Measurements from ENCODE around the gene KSR1. TPM values are rescaled to one million over a fixed set of nuclear protein-coding genes. Genes with fewer than 3 reads are reported as not detected.

KSR1 gene
- total and polyA plus RNA-seq, 2 of the 4 experiments (the other 2 are of a cell fraction): 12.5 to 21.9 TPM

- Histone ChIP-seq H3K4me1 (ENCODE audit: control insufficient read depth, insufficient read depth, low read length) (peaks cover 70% of the 10 kb centered on the region), H4K5ac (ENCODE audit: low read depth, low read length) (peak overlapping the region; percentile 80), H2AFZ (replicated peaks; ENCODE audit: low read length, poor library complexity) (no peak overlapping the region), H4K20me1 (ENCODE audit: insufficient read depth, low read length) (no peaks in the 10 kb centered on the region; the same call in none of the 2 replicates), H2AK9ac (replicated peaks; ENCODE audit: low read depth, low read length, poor library complexity) (no peak overlapping the region), H2BK120ac (ENCODE audit: low read depth, low read length) (peak overlapping the region; percentile 96), H3K27ac (ENCODE audit: insufficient read depth, low read length) (peak overlapping the region; percentile 100), H3K9me3 (ENCODE audit: control insufficient read depth, insufficient read depth, low read length) (no peaks in the 10 kb centered on the region), H3K4me2 (ENCODE audit: low read depth, low read length) (no peak overlapping the region), H2AK5ac (ENCODE audit: low read depth, low read length) (peak overlapping the region; percentile 91; the same call in 1 of the 2 replicates), H3K56ac (ENCODE audit: extremely low read depth, insufficient read depth, low read length) (peak overlapping the region; percentile 73), H3K36me3 (ENCODE audit: control insufficient read depth, insufficient read depth, low read length) (peaks cover 11% of the 10 kb centered on the region; the same call in 1 of the 2 replicates), H4K8ac (ENCODE audit: low read depth in 2 of 2, low read length in 2 of 2) (peak overlapping the region; percentile 67 to 74), H3K14ac (replicated peaks; ENCODE audit: low read depth, low read length) (peak overlapping the region; percentile 89), H3K9ac (ENCODE audit: low read depth, low read length) (peak overlapping the region; percentile 19; the same call in 1 of the 2 replicates), H3K27me3 (ENCODE audit: control insufficient read depth, insufficient read depth, low read length) (no peaks in the 10 kb centered on the region), H3K4ac (ENCODE audit: low read depth, low read length) (peak overlapping the region; percentile 100), H2BK20ac (ENCODE audit: low read depth, low read length) (peak overlapping the region; percentile 100), H3K4me3 (ENCODE audit: insufficient read depth, low read depth, low read length) (no peak overlapping the region), H3K9me1 (ENCODE audit: insufficient read depth, low read length) (peaks cover 51% of the 10 kb centered on the region), H3K23ac (ENCODE audit: low read depth, low read length) (peak overlapping the region; percentile 85), H2BK15ac (ENCODE audit: low read depth, low read length) (peak overlapping the region; percentile 98; the same call in 2 of the 3 replicates), H3K18ac (ENCODE audit: low read depth, low read length) (peak overlapping the region; percentile 71), H4K91ac (ENCODE audit: insufficient read depth, low read depth, low read length) (peak overlapping the region; percentile 98), H2BK5ac (ENCODE audit: low read depth, low read length, poor library complexity, severe bottlenecking) (peak overlapping the region; percentile 100), H3K79me1 (ENCODE audit: low read depth in 1 of 2, low read length in 2 of 2) (peaks cover 52 to 86% of the 10 kb centered on the region in 2 experiments)
- DNase-seq: no peak
- TF ChIP-seq RFX5 (IDR thresholded peaks at IDR 0.05; ENCODE audit: low read depth, low read length): no peak
- POLR2A ChIA-PET (ENCODE audit: unreplicated experiment): no interaction called here
- BruUV-seq (replicated peaks): no TSS peak
- intact Hi-C loops (cut with micrococcal nuclease) (loop anchor here (5.0 kb wide), 1 partner anchor 119 kb away; the partner anchor contains the start of gene KSR1), in situ Hi-C loops (cut with MboI; ENCODE audit: low sequenced_read_pairs) (loop anchor here (10.0 kb wide), 1 partner anchor 59 kb away; the partner anchor contains the start of gene LGALS9), dilution Hi-C loops (cut with HindIII; ENCODE audit: low sequenced_read_pairs, unreplicated experiment) (no loop called here)
- ATAC-seq (ENCODE audit: low read depth): no peak
- WGBS, 2 experiments (ENCODE audit: extremely low coverage in 2 of 2, insufficient read length in 1 of 2): no CpG with 5 or more reads among the region's 2 CpGs
- CTCF ChIA-PET: no interaction called here
Observed at GRCh38 chr17:27575912-27576252, 119.6 kb downstream of the KSR1 start.
